GM12873 (cell line): ENCODE data around the gene CFAP161.

Experiments
- TF ChIP-seq, protein P1 (sequence below): IDR thresholded peaks from 2 replicates; pipeline ENCODE4 v1.5.1; 2012; ENCODE audit warnings: low read depth, mild to moderate bottlenecking, moderate library complexity, low read length, control low read depth; ENCODE audit not compliant: insufficient read depth; ENCODE audit errors: missing control alignments

CFAP161 gene

DNA sequence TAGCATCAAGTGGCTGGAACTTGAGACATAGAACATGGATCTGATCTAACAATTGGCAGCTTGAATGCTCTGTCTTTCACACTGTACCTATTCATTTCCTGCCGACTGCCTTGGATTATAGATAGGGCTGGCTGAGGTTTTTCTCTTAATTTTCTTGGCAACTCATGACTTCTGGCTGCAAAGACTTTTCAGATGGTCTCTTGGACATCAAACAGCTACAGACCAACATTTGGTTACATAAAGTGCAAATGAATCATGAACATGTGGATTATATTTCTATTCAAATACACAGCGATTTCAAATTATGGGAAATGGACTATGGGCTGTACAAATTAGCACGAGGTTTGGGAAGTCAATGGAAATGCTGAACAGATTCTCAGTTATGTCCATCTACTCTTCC lies 36.4 kb downstream of the CFAP161 start:
- TF ChIP-seq, protein P1, sequence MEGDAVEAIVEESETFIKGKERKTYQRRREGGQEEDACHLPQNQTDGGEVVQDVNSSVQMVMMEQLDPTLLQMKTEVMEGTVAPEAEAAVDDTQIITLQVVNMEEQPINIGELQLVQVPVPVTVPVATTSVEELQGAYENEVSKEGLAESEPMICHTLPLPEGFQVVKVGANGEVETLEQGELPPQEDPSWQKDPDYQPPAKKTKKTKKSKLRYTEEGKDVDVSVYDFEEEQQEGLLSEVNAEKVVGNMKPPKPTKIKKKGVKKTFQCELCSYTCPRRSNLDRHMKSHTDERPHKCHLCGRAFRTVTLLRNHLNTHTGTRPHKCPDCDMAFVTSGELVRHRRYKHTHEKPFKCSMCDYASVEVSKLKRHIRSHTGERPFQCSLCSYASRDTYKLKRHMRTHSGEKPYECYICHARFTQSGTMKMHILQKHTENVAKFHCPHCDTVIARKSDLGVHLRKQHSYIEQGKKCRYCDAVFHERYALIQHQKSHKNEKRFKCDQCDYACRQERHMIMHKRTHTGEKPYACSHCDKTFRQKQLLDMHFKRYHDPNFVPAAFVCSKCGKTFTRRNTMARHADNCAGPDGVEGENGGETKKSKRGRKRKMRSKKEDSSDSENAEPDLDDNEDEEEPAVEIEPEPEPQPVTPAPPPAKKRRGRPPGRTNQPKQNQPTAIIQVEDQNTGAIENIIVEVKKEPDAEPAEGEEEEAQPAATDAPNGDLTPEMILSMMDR: no peak

DNA sequence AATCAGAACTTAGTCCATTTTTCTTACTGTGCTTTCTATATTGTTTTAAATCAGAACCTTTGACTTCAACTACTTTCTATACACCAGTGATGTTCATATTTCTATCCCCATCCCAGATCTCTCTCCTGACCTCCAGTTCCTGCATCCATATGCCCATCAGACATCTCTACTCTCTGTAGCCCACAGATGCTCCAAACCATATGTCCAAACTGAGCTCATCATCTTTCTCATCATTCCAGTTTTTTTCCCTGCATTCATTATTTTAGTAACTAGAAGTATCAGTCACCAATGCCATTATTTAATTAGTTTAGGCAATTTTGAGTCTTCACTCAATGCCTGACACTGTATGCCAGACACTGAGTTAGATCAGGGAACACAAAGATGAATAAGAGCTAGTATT lies 37.2 kb downstream of the CFAP161 start:
- TF ChIP-seq, protein P1: no peak

DNA sequence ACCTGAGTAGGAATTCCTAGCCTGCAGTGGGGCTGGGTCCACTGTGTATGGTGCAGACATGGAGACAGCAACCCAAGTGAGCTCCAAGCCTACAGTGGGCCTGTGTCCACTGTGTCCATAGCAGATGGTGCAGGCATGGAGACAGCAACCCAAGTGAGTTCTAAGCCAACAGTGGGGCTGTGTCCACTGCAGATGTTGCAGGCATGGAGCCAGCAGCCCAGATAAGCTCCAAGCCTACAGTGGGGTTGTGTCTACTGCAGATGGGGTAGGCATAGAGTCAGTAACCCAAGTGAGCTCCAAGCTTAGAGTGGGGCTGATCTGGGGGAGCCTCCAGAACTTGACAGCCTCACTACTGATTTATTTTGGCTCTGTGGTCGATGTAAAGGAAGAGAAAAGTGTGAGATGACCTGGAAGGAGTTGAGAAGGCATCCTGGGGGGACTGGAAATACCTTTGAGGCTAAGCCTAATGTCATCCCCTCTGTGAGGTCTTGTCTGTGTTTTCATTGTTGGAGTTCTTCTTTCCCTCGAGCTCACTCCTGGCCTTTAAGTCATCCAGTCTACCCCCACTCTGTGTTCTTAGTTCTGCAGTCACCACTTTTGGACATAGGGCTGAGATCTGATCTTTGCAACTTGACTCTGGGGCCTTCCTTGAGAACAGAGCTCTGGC lies 40.2 kb downstream of the CFAP161 start:
- TF ChIP-seq, protein P1: no peak

DNA sequence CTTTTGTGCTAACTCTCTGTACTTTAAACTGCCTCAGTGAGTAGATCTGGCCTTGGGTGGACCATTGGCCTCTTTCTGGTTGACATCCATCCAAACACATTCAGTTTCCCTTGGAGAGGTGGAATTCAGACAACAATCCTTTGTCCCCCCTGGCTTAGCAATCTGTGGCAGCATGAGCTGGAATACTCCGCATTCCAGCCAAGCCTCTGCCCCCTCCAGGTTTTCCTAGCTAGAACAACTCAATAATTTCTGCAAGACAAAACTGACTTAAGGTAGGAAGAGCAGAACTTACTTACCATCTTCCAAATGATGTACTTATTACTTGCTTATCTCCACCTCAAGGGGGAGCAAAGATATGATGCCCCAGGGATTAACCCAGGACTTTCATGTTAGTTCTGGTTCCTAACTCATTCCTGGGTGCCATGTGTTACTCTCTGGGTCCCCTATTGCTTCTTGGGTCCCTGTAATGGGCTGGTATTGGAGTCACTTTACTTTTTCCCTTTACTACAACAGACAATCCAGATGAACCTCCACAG lies 40.8 kb downstream of the CFAP161 start:
- TF ChIP-seq, protein P1: peak; percentile 26

DNA sequence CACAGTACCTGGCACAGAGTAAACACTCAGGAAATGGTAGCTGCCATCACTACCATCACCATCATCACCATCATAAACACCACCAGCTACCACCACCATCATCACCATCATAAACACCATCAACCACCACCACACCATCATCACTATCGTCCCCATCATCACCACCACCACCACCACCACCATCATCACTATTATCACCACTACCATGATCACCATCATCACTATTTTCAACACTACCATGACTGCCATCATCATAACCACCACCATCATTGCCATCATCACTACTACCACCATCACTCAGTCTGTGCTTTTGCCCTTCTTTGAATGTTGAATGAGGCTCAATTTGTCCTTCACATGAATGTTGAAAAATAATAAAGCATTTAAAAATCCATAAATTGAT lies 41.4 kb downstream of the CFAP161 start:
- TF ChIP-seq, protein P1: no peak

DNA sequence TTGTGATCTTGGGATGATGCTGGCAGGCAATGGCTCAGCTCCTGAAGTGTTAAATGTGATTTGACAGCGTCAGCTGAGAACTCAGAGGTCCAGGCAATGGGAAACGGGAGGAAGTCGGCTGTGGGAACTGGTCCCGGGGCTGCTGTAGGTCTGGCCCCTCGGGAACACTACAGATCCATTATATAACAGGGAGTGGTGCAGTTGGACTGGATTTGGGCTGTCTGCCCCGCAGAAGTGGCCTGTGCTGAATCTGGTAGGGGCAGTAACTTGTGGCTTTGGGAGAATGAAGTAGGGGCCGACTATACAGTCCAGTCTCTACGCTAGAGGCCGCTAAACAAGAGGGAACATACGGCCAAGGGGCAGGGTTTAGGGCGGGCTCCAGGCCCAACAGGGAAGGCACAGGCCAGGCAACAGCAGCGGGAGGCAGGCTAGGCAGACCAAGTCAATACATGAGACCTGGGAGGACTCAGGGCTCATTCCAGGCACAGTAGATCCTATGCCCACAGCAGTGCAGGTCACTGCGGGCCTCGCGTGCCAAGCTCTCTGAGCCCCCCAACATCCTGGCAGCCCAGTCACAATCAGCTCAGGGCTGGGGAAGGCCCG lies 42.3 kb downstream of the CFAP161 start:
- TF ChIP-seq, protein P1: no peak

DNA sequence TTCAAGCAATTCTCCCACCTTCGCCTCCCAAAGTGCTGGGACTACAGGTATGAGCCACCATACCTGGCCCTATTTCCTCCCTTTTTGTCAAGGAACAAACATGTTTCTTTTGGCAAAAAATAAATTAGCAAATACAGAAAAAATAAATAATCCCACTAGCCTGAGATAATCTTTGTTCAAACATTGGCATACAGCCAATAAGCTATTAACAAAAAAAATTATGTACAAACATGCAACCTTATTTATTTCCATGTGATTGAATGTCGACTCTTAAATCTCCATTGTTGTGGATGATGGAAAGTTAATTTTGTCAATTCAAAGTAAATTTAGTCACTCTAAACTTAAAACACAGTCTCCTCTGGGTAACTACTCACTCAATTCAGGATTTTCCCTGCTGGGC lies 44.3 kb downstream of the CFAP161 start:
- TF ChIP-seq, protein P1: no peak
